HepG2 (cell line): ENCODE measurements around the gene MRPS5. TPM values are rescaled to one million over a fixed set of nuclear protein-coding genes. Genes with fewer than 3 reads are reported as not detected.

Experiments used
- ATF7 ChIP-seq, 2 experiments: fragments of 450-650 bp in 1 of 2; sonication (generic) in 1 of 2; formaldehyde crosslinking in 1 of 2; IDR thresholded peaks; 2 replicates each; pipeline versions ENCODE4 v1.4.0 to v1.6.1; 2016 to 2020; ENCODE audit warnings: antibody characterized with exemption in 1 of 2, mild to moderate bottlenecking in 1 of 2, missing genetic modification reagents in 1 of 2
- CBFB ChIP-seq: sonication (generic); formaldehyde crosslinking; IDR thresholded peaks from 2 replicates; pipeline ENCODE4 v1.4.0; 2020; ENCODE audit warnings: missing genetic modification reagents
- CBX1 ChIP-seq: IDR thresholded peaks from one replicate; pipeline ENCODE4 v1.6.1; 2016; ENCODE audit warnings: antibody characterized with exemption, low read depth
- MTA1 ChIP-seq: sonication (generic); formaldehyde crosslinking; IDR thresholded peaks from 2 replicates; pipeline ENCODE4 v1.4.0; 2020; ENCODE audit warnings: missing genetic modification reagents, mild to moderate bottlenecking, borderline replicate concordance
- MTF1 ChIP-seq: sonication (generic); formaldehyde crosslinking; IDR thresholded peaks from 2 replicates; pipeline ENCODE4 v1.5.0; 2020; ENCODE audit warnings: missing genetic modification reagents
- NBN ChIP-seq: fragments of 450-650 bp; conservative IDR thresholded peaks from 2 replicates; pipeline ENCODE4 v1.6.1; 2017
- NCOA2 ChIP-seq: sonication (generic); formaldehyde crosslinking; IDR thresholded peaks from 2 replicates; pipeline ENCODE4 v1.8.0; 2022; ENCODE audit warnings: inconsistent platforms
- NCOR1 ChIP-seq: fragments of 200-600 bp; sonication (generic); IDR thresholded peaks from 2 replicates; pipeline ENCODE4 v1.7.0; 2017; ENCODE audit warnings: antibody characterized with exemption, low read length, borderline replicate concordance
- RFX5 ChIP-seq: IDR thresholded peaks from 2 replicates; pipeline ENCODE4 v1.6.1; 2011; ENCODE audit warnings: low read depth, low read length, improper control_type of control experiment
- SMYD3 ChIP-seq: sonication (generic); formaldehyde crosslinking; IDR thresholded peaks from 2 replicates; pipeline ENCODE4 v1.8.1; 2023; ENCODE audit warnings: mild to moderate bottlenecking, missing genetic modification reagents
- SNAPC5 ChIP-seq: sonication (generic); formaldehyde crosslinking; IDR thresholded peaks from 2 replicates; pipeline ENCODE4 v1.8.1; 2023; ENCODE audit warnings: mild to moderate bottlenecking, missing genetic modification reagents, borderline replicate concordance
- SOX6 ChIP-seq, 2 experiments: fragments of 450-650 bp in 1 of 2; sonication (generic) in 1 of 2; formaldehyde crosslinking in 1 of 2; IDR thresholded peaks; 2 replicates each; pipeline versions ENCODE4 v1.4.0 to v1.6.1; 2017 to 2020; ENCODE audit warnings: antibody characterized with exemption in 1 of 2, mild to moderate bottlenecking in 1 of 2, missing genetic modification reagents in 1 of 2
- STAT5B ChIP-seq: sonication (generic); formaldehyde crosslinking; IDR thresholded peaks from 2 replicates; pipeline ENCODE4 v1.4.0; 2020; ENCODE audit warnings: missing genetic modification reagents
- ZNF143 ChIP-seq: sonication (generic); formaldehyde crosslinking; IDR thresholded peaks from 2 replicates; pipeline ENCODE4 v1.4.0; 2020; ENCODE audit warnings: missing genetic modification reagents
- ZNF180 ChIP-seq: sonication (generic); formaldehyde crosslinking; IDR thresholded peaks from 2 replicates; pipeline ENCODE4 v1.4.0; 2020; ENCODE audit warnings: low read depth, missing genetic modification reagents, borderline replicate concordance
- ZNF432 ChIP-seq: sonication (generic); formaldehyde crosslinking; IDR thresholded peaks from 2 replicates; pipeline ENCODE4 v1.5.0; 2020; ENCODE audit warnings: missing genetic modification reagents, mild to moderate bottlenecking, borderline replicate concordance
- ZNF563 ChIP-seq: sonication (generic); formaldehyde crosslinking; IDR thresholded peaks from 2 replicates; pipeline ENCODE4 v1.8.0; 2022; ENCODE audit warnings: mild to moderate bottlenecking, moderate library complexity, missing genetic modification reagents
- polyA plus RNA-seq, 8 experiments: library from polyadenylated mRNA; depleted of rRNA in 3 of 8; stranded (reverse) in 7 of 8; unstranded in 1 of 8; fragments of >200 nt; fragmentation: Illumina TruSeq in 4 of 8; extraction: Trizol in 4 of 8; gene quantifications; 2 replicates each; pipeline versions ENCODE4 v1.2.1 to v1.2.3, GENCODE V29; 2011 to 2016; ENCODE audit warnings: low read depth in 4 of 8, missing spikeins in 1 of 8, mixed read lengths in 1 of 8; ENCODE audit not compliant: insufficient read depth in 1 of 8
- total RNA-seq, 5 experiments: library from RNA; depleted of rRNA; stranded (reverse); fragments of >200 nt; fragmentation: Illumina TruSeq; extraction: Trizol; gene quantifications; 2 replicates each; pipeline ENCODE4 v1.2.3, GENCODE V29; 2016; ENCODE audit warnings: low read depth in 1 of 5
- TF ChIP-seq, protein P1 (sequence below): sonication (generic); formaldehyde crosslinking; IDR thresholded peaks from 2 replicates; pipeline ENCODE4 v1.4.0; 2020; ENCODE audit warnings: mild to moderate bottlenecking, missing genetic modification reagents

Gene MRPS5
- total and polyA plus RNA-seq, 2 of the 13 experiments (the other 11 are each of a cell fraction or from before 2014, with no cell fraction given) = 98.8 to 134 TPM

- 0 out of 2 replicates have a peak, but pooled peaks have one; percentile 20 for TF ChIP-seq ATF7 (IDR thresholded peaks at IDR 0.05)
- TF ChIP-seq ATF7 (CRISPR knock-in tag; IDR thresholded peaks at IDR 0.05) = no peak
- TF ChIP-seq NBN = peak; percentile 70; the same call in 1 of the 2 replicates
- TF ChIP-seq CBFB = no peak
- TF ChIP-seq SOX6 (IDR thresholded peaks at IDR 0.05) = 0 out of 2 replicates have a peak, but pooled peaks have one; percentile 44
- TF ChIP-seq SOX6 (CRISPR knock-in tag; IDR thresholded peaks at IDR 0.05) = no peak
- TF ChIP-seq ZNF180 (CRISPR knock-in tag) = no peak
- TF ChIP-seq NCOR1 = no peak
- no peak for TF ChIP-seq NCOA2 (CRISPR knock-in tag)
- TF ChIP-seq, protein P1, sequence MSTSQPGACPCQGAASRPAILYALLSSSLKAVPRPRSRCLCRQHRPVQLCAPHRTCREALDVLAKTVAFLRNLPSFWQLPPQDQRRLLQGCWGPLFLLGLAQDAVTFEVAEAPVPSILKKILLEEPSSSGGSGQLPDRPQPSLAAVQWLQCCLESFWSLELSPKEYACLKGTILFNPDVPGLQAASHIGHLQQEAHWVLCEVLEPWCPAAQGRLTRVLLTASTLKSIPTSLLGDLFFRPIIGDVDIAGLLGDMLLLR (CRISPR knock-in tag) = no peak
- no peak for TF ChIP-seq SMYD3 (CRISPR knock-in tag)
- TF ChIP-seq SNAPC5 = no peak
- TF ChIP-seq STAT5B (CRISPR knock-in tag) = no peak
- no peak for TF ChIP-seq ZNF432
- no peak for TF ChIP-seq MTF1
- TF ChIP-seq CBX1 = no peak
- no peak for TF ChIP-seq ZNF563 (CRISPR knock-in tag)
- no peak for TF ChIP-seq RFX5
- no peak for TF ChIP-seq MTA1
- TF ChIP-seq ZNF143 = no peak
Observed at GRCh38 chr2:95039978-95040377, 81.6 kb downstream of the MRPS5 start (continued).
